ENCODE measurements around the gene CACNB4. TPM values are rescaled to one million over a fixed set of nuclear protein-coding genes. Genes with fewer than 3 reads are reported as not detected.

CACNB4 gene
- total RNA-seq, 4 donors from 2014 or later = 0.20 to 1.6 (median 0.90) TPM

DNA sequence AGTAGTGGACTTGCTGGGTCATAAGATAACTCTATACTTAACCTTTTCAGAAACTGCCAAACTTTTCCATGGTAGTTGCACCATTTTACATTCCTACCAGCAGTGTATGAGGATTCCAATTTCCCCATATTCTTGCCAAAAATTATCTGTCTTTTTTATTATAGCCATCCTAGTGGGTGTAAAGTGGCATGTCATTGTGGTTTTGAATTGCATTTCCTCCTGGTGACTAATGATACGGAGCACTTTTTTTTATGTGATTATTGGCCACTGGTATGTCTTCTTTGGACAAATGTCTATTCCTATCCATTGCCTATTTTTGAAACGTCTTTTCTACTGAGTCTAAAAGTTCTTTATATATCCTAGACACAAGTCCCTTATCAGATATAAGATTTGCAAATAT is 44.3 kb downstream of the CACNB4 start:
- no peaks in the 10 kb centered on the region for H3K4me1 ChIP-seq
- intact Hi-C loops (cut with DNase I; ENCODE audit: low total_unique reads) = no loop called here
- no peak overlapping the region for H3K4me3 ChIP-seq
- no peaks in the 10 kb centered on the region for H3K36me3 ChIP-seq
- no peak for TF ChIP-seq POLR2AphosphoS5 (IDR thresholded peaks at IDR 0.05)
- TF ChIP-seq POLR2A (IDR thresholded peaks at IDR 0.05) = no peak
- TF ChIP-seq CTCF (IDR thresholded peaks at IDR 0.05) = no peak
- no peak for TF ChIP-seq EP300 (IDR thresholded peaks at IDR 0.05; ENCODE audit: low read depth)
- peaks cover 0 to 4% of the 10 kb centered on the region in 2 donors for H3K9me3 ChIP-seq
- no peaks in the 10 kb centered on the region for H3K27me3 ChIP-seq
- WGBS, 2 donors (ENCODE audit: low coverage in 1 of 2) = 23 to 25% methylated on average over 2 of the region's 2 CpGs
- in situ Hi-C loops (cut with MboI; ENCODE audit: low pct_ligation_motif_present in 1 of 4, low pct_unique_long_range_greater_than_20kb in 1 of 4, low sequenced_read_pairs in 3 of 4) = no loop called here
- DNase-seq = no peak
- no peak overlapping the region for H3K27ac ChIP-seq

DNA sequence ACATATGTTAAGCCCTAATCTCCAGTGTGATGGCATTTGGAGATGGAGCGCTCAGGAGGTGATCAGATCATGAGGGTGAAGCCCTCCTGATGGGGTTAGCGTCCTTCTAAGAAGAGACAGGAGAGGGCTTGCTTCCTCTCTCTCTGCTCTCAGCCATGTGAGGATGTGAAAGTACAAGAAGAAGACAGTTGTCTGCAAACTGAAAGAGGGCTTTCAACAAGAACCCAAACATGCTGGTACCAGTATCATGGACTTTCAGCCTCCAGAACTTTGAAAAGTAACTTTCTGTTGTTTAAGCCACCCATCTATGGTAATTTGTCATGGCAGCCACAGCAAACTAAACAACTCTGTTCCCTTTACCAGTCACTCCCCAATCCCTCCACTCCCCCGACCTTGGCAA is 47.4 kb downstream of the CACNB4 start:
- in situ Hi-C loops (cut with MboI; ENCODE audit: low pct_ligation_motif_present in 1 of 4, low pct_unique_long_range_greater_than_20kb in 1 of 4, low sequenced_read_pairs in 3 of 4) = no loop called here
- no peaks in the 10 kb centered on the region for H3K36me3 ChIP-seq
- 85 to 89% methylated on average over 1 to 3 of the region's 3 CpGs for WGBS, 2 donors (ENCODE audit: low coverage in 1 of 2)
- H3K27me3 ChIP-seq = no peaks in the 10 kb centered on the region
- no peak overlapping the region for H3K4me3 ChIP-seq
- intact Hi-C loops (cut with DNase I; ENCODE audit: low total_unique reads) = no loop called here
- DNase-seq = no peak
- H3K4me1 ChIP-seq = no peaks in the 10 kb centered on the region
- TF ChIP-seq EP300 (IDR thresholded peaks at IDR 0.05; ENCODE audit: low read depth) (no peak), POLR2A (IDR thresholded peaks at IDR 0.05) (no peak), CTCF (IDR thresholded peaks at IDR 0.05) (no peak), POLR2AphosphoS5 (IDR thresholded peaks at IDR 0.05) (no peak)
- H3K9me3 ChIP-seq = no peaks in the 10 kb centered on the region
- H3K27ac ChIP-seq = no peak overlapping the region

- 84 to 100% methylated on average over 2 to 6 of the region's 6 CpGs for WGBS, 2 donors (ENCODE audit: low coverage in 1 of 2)
- Histone ChIP-seq H3K27me3 (no peaks in the 10 kb centered on the region), H3K4me1 (no peaks in the 10 kb centered on the region), H3K36me3 (no peaks in the 10 kb centered on the region), H3K9me3 (no peaks in the 10 kb centered on the region), H3K27ac (no peak overlapping the region), H3K4me3 (no peak overlapping the region)
- in situ Hi-C loops (cut with MboI; ENCODE audit: low pct_ligation_motif_present in 1 of 4, low pct_unique_long_range_greater_than_20kb in 1 of 4, low sequenced_read_pairs in 3 of 4) (no loop called here), intact Hi-C loops (cut with DNase I; ENCODE audit: low total_unique reads) (no loop called here)
- no peak for TF ChIP-seq EP300 (IDR thresholded peaks at IDR 0.05; ENCODE audit: low read depth)
- TF ChIP-seq POLR2A (IDR thresholded peaks at IDR 0.05) = no peak
- TF ChIP-seq CTCF (IDR thresholded peaks at IDR 0.05) = no peak
- TF ChIP-seq POLR2AphosphoS5 (IDR thresholded peaks at IDR 0.05) = no peak
- DNase-seq = no peak
Measured at GRCh38 chr2:152050915-152051314, 47.9 kb downstream of the CACNB4 start.

DNA sequence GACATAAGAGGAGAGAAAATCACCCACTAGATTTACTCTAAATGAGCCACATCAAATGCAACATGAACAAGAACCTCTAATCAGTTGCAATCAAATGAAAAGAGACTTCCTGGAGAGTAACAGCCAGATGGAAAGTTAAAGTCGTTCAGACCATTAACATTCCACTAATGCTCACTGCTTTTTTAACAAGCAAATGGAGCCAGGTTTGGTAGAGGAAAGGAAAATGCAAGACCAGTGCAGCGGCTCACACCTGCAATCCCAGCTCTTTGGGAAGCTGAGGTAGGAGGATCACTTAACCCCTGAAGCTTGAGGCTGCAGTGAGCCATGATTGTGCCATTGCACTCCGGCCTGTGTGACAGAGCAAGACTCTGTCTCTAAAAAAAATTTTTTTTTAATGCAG is 48.5 kb downstream of the CACNB4 start:
- Histone ChIP-seq H3K36me3 (no peaks in the 10 kb centered on the region), H3K27ac (no peak overlapping the region), H3K9me3 (no peaks in the 10 kb centered on the region), H3K27me3 (no peaks in the 10 kb centered on the region), H3K4me3 (no peak overlapping the region), H3K4me1 (no peaks in the 10 kb centered on the region)
- WGBS, 2 donors (ENCODE audit: low coverage in 1 of 2) = 70% methylated on average over 3 of the region's 3 CpGs; no CpG with 5 or more reads in 1 of the 2 donors
- in situ Hi-C loops (cut with MboI; ENCODE audit: low pct_ligation_motif_present in 1 of 4, low pct_unique_long_range_greater_than_20kb in 1 of 4, low sequenced_read_pairs in 3 of 4) (no loop called here), intact Hi-C loops (cut with DNase I; ENCODE audit: low total_unique reads) (no loop called here)
- no peak for DNase-seq
- TF ChIP-seq POLR2A (IDR thresholded peaks at IDR 0.05) (no peak), CTCF (IDR thresholded peaks at IDR 0.05) (no peak), POLR2AphosphoS5 (IDR thresholded peaks at IDR 0.05) (no peak), EP300 (IDR thresholded peaks at IDR 0.05; ENCODE audit: low read depth) (no peak)
